HEK293 (cell line): ENCODE measurements around the gene UPF2.
A peak's percentile ranks its signal among the peaks of the same experiment; 100 is the strongest.

Experiments used
- CTCF ChIA-PET: fragments of 350-600 bp; formaldehyde crosslinking; extraction: SDS; loops from one replicate; lab custom pipeline; 2021; ENCODE audit warnings: antibody characterized with exemption; lab: Yijun Ruan, JAX
- POLR2A ChIA-PET: fragments of 300-600 bp; formaldehyde crosslinking; extraction: SDS; loops from one replicate; lab custom pipeline; 2020; ENCODE audit warnings: antibody characterized with exemption, inconsistent platforms; lab: Yijun Ruan, JAX
- H3K27ac ChIP-seq: fragments of 200-500 bp; sonication (Bioruptor generic); 2 replicates; pipeline ENCODE4 v1.5.1; 2014; ENCODE audit warnings: low read depth, low read length, control low read depth, inconsistent platforms; ENCODE audit errors: extremely low read depth
- H3K36me3 ChIP-seq, 2 experiments: fragments of 200-500 bp in 1 of 2; sonication (Bioruptor generic) in 1 of 2; 1 replicate in 1 of 2; 2 replicates in 1 of 2; pipeline ENCODE4 v1.5.1; 2014 to 2017; ENCODE audit warnings: inconsistent platforms in 2 of 2, low read length in 2 of 2; ENCODE audit not compliant: control insufficient read depth in 2 of 2, insufficient read depth in 1 of 2
- H3K4me1 ChIP-seq: fragments of 200-500 bp; sonication (Bioruptor generic); 2 replicates; pipeline ENCODE4 v1.5.1; 2014; ENCODE audit warnings: mild to moderate bottlenecking, low read length, inconsistent platforms; ENCODE audit not compliant: control insufficient read depth, insufficient read depth
- H3K4me3 ChIP-seq: 2 replicates; pipeline ENCODE4 v1.5.1; 2011; ENCODE audit warnings: low read depth, mild to moderate bottlenecking, control low read depth, low read length, moderate library complexity
- H3K9me3 ChIP-seq: fragments of 200-500 bp; sonication (Bioruptor generic); 2 replicates; pipeline ENCODE4 v1.5.1; 2014; ENCODE audit warnings: low read depth, low read length, inconsistent platforms; ENCODE audit not compliant: control insufficient read depth, insufficient read depth
- PRDM2 ChIP-seq: fragments of 450-650 bp; formaldehyde crosslinking; IDR thresholded peaks from 2 replicates; pipeline ENCODE4 v1.5.1; 2016; ENCODE audit warnings: missing biosample characterization, missing genetic modification characterization, borderline replicate concordance
- PRDM6 ChIP-seq: fragments of 450-650 bp; formaldehyde crosslinking; IDR thresholded peaks from 2 replicates; pipeline ENCODE4 v1.5.1; 2017; ENCODE audit warnings: missing biosample characterization, missing genetic modification characterization
- ZBTB48 ChIP-seq: fragments of 450-650 bp; formaldehyde crosslinking; IDR thresholded peaks from 2 replicates; pipeline ENCODE4 v1.5.1; 2016; ENCODE audit warnings: missing biosample characterization, missing genetic modification characterization
- ZNF10 ChIP-seq: fragments of 450-650 bp; formaldehyde crosslinking; IDR thresholded peaks from 2 replicates; pipeline ENCODE4 v1.5.1; 2017; ENCODE audit warnings: missing biosample characterization, missing genetic modification characterization
- ZNF121 ChIP-seq: fragments of 450-650 bp; formaldehyde crosslinking; IDR thresholded peaks from 2 replicates; pipeline ENCODE4 v1.5.1; 2016; ENCODE audit warnings: missing biosample characterization, missing genetic modification characterization
- ZNF19 ChIP-seq: fragments of 450-650 bp; formaldehyde crosslinking; IDR thresholded peaks from 2 replicates; pipeline ENCODE4; 2016; ENCODE audit warnings: missing biosample characterization, missing genetic modification characterization, low read depth
- ZNF214 ChIP-seq: fragments of 450-650 bp; formaldehyde crosslinking; IDR thresholded peaks from 2 replicates; pipeline ENCODE4 v1.5.1; 2017; ENCODE audit warnings: missing biosample characterization, mild to moderate bottlenecking, missing genetic modification characterization, borderline replicate concordance
- ZNF239 ChIP-seq: fragments of 450-650 bp; formaldehyde crosslinking; IDR thresholded peaks from 2 replicates; pipeline ENCODE4 v1.5.1; 2016; ENCODE audit warnings: missing biosample characterization, missing genetic modification characterization
- ZNF302 ChIP-seq: fragments of 450-650 bp; formaldehyde crosslinking; IDR thresholded peaks from 2 replicates; pipeline ENCODE4 v1.5.1; 2016; ENCODE audit warnings: missing biosample characterization, missing genetic modification characterization, low read depth
- ZNF311 ChIP-seq: fragments of 450-650 bp; formaldehyde crosslinking; IDR thresholded peaks from 2 replicates; pipeline ENCODE4 v1.5.1; 2017; ENCODE audit warnings: missing biosample characterization, missing genetic modification characterization, borderline replicate concordance
- ZNF362 ChIP-seq: fragments of 450-650 bp; formaldehyde crosslinking; IDR thresholded peaks from 2 replicates; pipeline ENCODE4 v1.5.1; 2016; ENCODE audit warnings: missing biosample characterization, missing genetic modification characterization
- ZNF426 ChIP-seq: fragments of 450-650 bp; formaldehyde crosslinking; IDR thresholded peaks from 2 replicates; pipeline ENCODE4 v1.5.1; 2017; ENCODE audit warnings: missing biosample characterization, missing genetic modification characterization, mild to moderate bottlenecking, inconsistent platforms, moderate library complexity
- ZNF658 ChIP-seq: fragments of 450-650 bp; formaldehyde crosslinking; IDR thresholded peaks from 2 replicates; pipeline ENCODE4; 2016; ENCODE audit warnings: missing biosample characterization, missing genetic modification characterization
- ZNF792 ChIP-seq: fragments of 450-650 bp; formaldehyde crosslinking; IDR thresholded peaks from 2 replicates; pipeline ENCODE4 v1.5.1; 2016; ENCODE audit warnings: missing biosample characterization, missing genetic modification characterization
- ZSCAN4 ChIP-seq: fragments of 450-650 bp; formaldehyde crosslinking; IDR thresholded peaks from 2 replicates; pipeline ENCODE4 v1.5.1; 2017; ENCODE audit warnings: missing biosample characterization, missing genetic modification characterization

UPF2 gene

GRCh38 chr10:12088919-12089318, 46.3 kb upstream of the UPF2 start (continued):
- TF ChIP-seq PRDM2 (tag by site-specific recombination) (no peak), ZSCAN4 (no peak), ZNF426 (tag by site-specific recombination) (no peak), ZNF19 (no peak)

- CTCF ChIA-PET = no interaction called here
- Histone ChIP-seq H3K27ac (no peak overlapping the region), H3K4me1 (no peaks in the 10 kb centered on the region), H3K4me3 (no peak overlapping the region), H3K36me3 (peaks cover 35 to 36% of the 10 kb centered on the region in 2 experiments; a peak in 2 of 3 replicates), H3K9me3 (no peaks in the 10 kb centered on the region)
- TF ChIP-seq ZBTB48 (tag by site-specific recombination) (no peak), PRDM6 (tag by site-specific recombination) (peak; percentile 54; the same call in 1 of the 2 replicates), ZNF792 (tag by site-specific recombination) (no peak), ZNF214 (no peak), ZNF362 (tag by site-specific recombination) (no peak), ZNF10 (tag by site-specific recombination) (no peak), ZSCAN4 (no peak), ZNF121 (tag by site-specific recombination) (peak; percentile 81), ZNF302 (no peak), ZNF311 (tag by site-specific recombination) (no peak), ZNF239 (tag by site-specific recombination) (no peak), ZNF658 (tag by site-specific recombination) (no peak)
- POLR2A ChIA-PET = interaction anchor here (0.5 kb wide), 1 partner anchor 39 kb away, joined by 3 read pairs; the partner anchor contains the start of gene UPF2
These were observed 39.4 kb upstream of the UPF2 start for GRCh38 chr10:12081879-12082557.
